Heart right ventricle (tissue), 16 donors: Measurements from ENCODE around the gene HPS1. TPM values are rescaled to one million over a fixed set of nuclear protein-coding genes. Genes with fewer than 3 reads are reported as not detected.

Experiments used
- ATAC-seq, 8 donors: fragments of 200-7000 bp; cut with Tn5 transposase; one replicate each; pipeline ENCODE4 v1.9.1; 2020; ENCODE audit warnings: mild to moderate bottlenecking in 8 of 8, moderate library complexity in 8 of 8, moderate number of reproducible peaks in 1 of 8
- DNase-seq, 2 donors: peaks; one replicate each; pipeline ENCODE4 v3.0.0-alpha.2; 2020
- H3K27ac ChIP-seq, 10 donors: fragments of 200-600 bp; sonication (generic) in 2 of 10; one replicate each; pipeline versions ENCODE4 v1.5.0 to v1.8.0; 2020 to 2022; ENCODE audit warnings: mild to moderate bottlenecking in 3 of 10
- H3K27me3 ChIP-seq, 7 donors: fragments of 200-600 bp; one replicate each; pipeline ENCODE4 v1.8.0; 2021 to 2022; ENCODE audit warnings: mild to moderate bottlenecking in 2 of 7
- H3K36me3 ChIP-seq, 9 donors: fragments of 200-600 bp; sonication (generic) in 1 of 9; one replicate each; pipeline versions ENCODE4 v1.5.0 to v1.8.0; 2020 to 2022; ENCODE audit warnings: mild to moderate bottlenecking in 2 of 9
- H3K4me1 ChIP-seq, 9 donors: fragments of 200-600 bp; sonication (generic) in 1 of 9; one replicate each; pipeline versions ENCODE4 v1.5.0 to v1.8.0; 2020 to 2022; ENCODE audit warnings: mild to moderate bottlenecking in 4 of 9
- H3K4me3 ChIP-seq, 10 donors: fragments of 200-600 bp; sonication (generic) in 2 of 10; one replicate each; pipeline versions ENCODE4 v1.5.0 to v1.8.0; 2020 to 2022; ENCODE audit warnings: mild to moderate bottlenecking in 7 of 10, moderate library complexity in 2 of 10
- H3K9me3 ChIP-seq, 11 donors: fragments of 200-600 bp in 10 of 11; sonication (generic) in 2 of 11; one replicate each; pipeline versions ENCODE4 v1.5.0 to v1.8.0; 2013 to 2022; ENCODE audit warnings: mild to moderate bottlenecking in 2 of 11, control low read depth in 1 of 11, moderate library complexity in 1 of 11
- WGBS, 2 donors: extraction: QIAGEN DNeasy Blood & Tissue Kit; methylation state at CpG; one replicate each; pipeline ENCODE4 v1.1.7; 2013; ENCODE audit warnings: inconsistent platforms in 1 of 2; 5-methylcytosine and 5-hydroxymethylcytosine counted together
- intact Hi-C, 10 donors: fragments of 100-400 bp; cut with DNase I; formaldehyde crosslinking; loops; one replicate each; pipeline versions ENCODE4 v1.11.1 to v1.14.2; 2022
- polyA plus RNA-seq, 2 donors: library from polyadenylated mRNA; stranded (reverse); fragments of 200-250 nt; gene quantifications; one replicate each; pipeline ENCODE4 v1.2.3, GENCODE V29; 2013
- total RNA-seq, 10 donors: library from RNA; stranded (reverse); fragmentation: NEBNext Ultra II Directional in 3 of 10; extraction: Animal tissue kit (Norgen Biotek cat#: 25700) in 3 of 10; gene quantifications; one replicate each; pipeline versions ENCODE4 v1.2.1 to v1.2.4, GENCODE V29; 2021 to 2023
- TF ChIP-seq, protein P1 (sequence below), 9 donors: fragments of 200-600 bp; sonication (generic) in 2 of 9; IDR thresholded peaks; one replicate each; pipeline versions ENCODE4 v1.5.0 to v1.8.0; 2021 to 2022; ENCODE audit warnings: antibody characterized with exemption in 9 of 9, mild to moderate bottlenecking in 5 of 9, moderate library complexity in 1 of 9
- donor health status: Arrhythmogenic right ventricular cardiomyopathy.
- donor health status: ischemic (EF 13 %, LVEDD 7.1; RV severe dilation, severe dysfunction).
- donor health status: healthy with polysubstance abuse.
- donor health status: DM: no; HTN: yes; CAD: no.
- donor health status: DM: no; HTN: no; CAD: no.
- donor health status: ischemic (EF 25% LVEDD 6.9; RV normal size, moderate dysfunction).
- donor health status: ischemic (EF 25% LVEDD 5.7; RV mildly dilated, moderate dysfunction).
- donor health status: healthy.
- donor health status: DM: yes; HTN: yes; CAD: no.
- donor health status: Ischemic cardiomyopathy.
- donor health status: ischemic (EF 35%, LVEDD 5.7; RV mildly dilated, moderate dysfunction).
- donor health status: nonischemic (EF 11% LVEDD 7.7; RV severe dilation, severe dysfunction).
- donor health status: DM: yes; HTN: yes; CAD: no.
- donor health status: PGD.
- donor health status: ischemic (EF 29% LVEDD 5.4; RV normal size, mild dysfunction).
- donor health status: nonischemic (EF 23%, LVEDD 6.1; RV moderate dilation, normal function).

The HPS1 gene
- total and polyA plus RNA-seq, 12 donors, result 21.2 to 54.3 (median 33.4) TPM

DNA sequence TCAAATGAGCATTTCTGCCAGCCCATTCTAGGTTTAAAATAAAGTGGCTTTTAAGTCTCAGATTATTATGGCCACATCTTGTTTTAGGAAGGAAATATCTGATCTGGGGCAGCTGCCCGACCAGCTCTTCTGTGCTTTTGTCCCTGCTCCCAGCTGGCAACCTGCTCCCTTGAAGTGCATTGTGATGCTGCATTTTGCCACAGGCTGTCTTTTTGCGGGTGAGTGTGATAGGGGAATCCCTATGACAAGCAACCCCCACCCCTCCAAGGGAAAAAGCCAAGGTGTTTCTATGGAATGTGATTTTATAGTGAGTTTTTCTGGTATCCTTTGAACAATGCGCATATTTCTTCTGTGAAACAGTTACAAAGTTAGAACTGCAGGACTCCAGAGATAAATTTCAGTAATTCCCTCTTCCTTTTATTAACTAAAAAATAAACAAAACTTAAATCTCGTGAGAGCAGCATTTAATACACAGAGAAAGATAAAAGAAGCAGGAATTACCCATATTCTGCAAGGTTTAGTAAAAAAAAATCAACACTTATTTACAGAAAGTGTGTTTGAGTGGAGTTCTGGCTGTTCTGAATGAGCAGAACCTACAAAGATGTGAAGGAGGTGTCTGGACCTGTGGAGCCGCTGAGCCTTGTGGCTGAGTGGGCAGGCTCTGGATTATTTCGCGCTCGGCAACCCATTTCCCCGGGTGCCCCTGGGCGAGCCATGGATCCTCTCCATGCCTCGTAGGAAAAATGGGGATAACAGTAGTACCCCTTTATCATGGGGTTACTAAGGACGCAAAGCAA lies 10.1 kb upstream of the HPS1 start:
- Histone ChIP-seq H3K27ac (no peak overlapping the region), H3K4me1 (peaks cover 0 to 23% (median 13%) of the 10 kb centered on the region in 9 donors), H3K4me3 (no peak overlapping the region), H3K27me3 (peaks cover 0 to 25% (median 6%) of the 10 kb centered on the region in 7 donors), H3K9me3 (no peaks in the 10 kb centered on the region), H3K36me3 (no peaks in the 10 kb centered on the region)
- ATAC-seq, result no peak
- TF ChIP-seq, protein P1, sequence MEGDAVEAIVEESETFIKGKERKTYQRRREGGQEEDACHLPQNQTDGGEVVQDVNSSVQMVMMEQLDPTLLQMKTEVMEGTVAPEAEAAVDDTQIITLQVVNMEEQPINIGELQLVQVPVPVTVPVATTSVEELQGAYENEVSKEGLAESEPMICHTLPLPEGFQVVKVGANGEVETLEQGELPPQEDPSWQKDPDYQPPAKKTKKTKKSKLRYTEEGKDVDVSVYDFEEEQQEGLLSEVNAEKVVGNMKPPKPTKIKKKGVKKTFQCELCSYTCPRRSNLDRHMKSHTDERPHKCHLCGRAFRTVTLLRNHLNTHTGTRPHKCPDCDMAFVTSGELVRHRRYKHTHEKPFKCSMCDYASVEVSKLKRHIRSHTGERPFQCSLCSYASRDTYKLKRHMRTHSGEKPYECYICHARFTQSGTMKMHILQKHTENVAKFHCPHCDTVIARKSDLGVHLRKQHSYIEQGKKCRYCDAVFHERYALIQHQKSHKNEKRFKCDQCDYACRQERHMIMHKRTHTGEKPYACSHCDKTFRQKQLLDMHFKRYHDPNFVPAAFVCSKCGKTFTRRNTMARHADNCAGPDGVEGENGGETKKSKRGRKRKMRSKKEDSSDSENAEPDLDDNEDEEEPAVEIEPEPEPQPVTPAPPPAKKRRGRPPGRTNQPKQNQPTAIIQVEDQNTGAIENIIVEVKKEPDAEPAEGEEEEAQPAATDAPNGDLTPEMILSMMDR (IDR thresholded peaks at IDR 0.05), result no peak
- no peak for DNase-seq
- intact Hi-C loops, result no loop called here
- WGBS, 2 donors, result 75 to 78% methylated on average over 12 of the region's 12 CpGs

GRCh38 chr10:98456043-98456570 lies 9.4 kb upstream of the HPS1 start:
- H3K9me3 ChIP-seq, result no peaks in the 10 kb centered on the region
- ATAC-seq, result no peak
- peaks cover 0 to 17% (median 11%) of the 10 kb centered on the region in 9 donors for H3K4me1 ChIP-seq
- H3K36me3 ChIP-seq, result no peaks in the 10 kb centered on the region
- 92 to 95% methylated on average over 4 of the region's 4 CpGs for WGBS, 2 donors
- intact Hi-C loops, result no loop called here
- TF ChIP-seq, protein P1 (IDR thresholded peaks at IDR 0.05), result no peak
- no peak for DNase-seq
- H3K27me3 ChIP-seq, result peaks cover 0 to 25% (median 6%) of the 10 kb centered on the region in 7 donors
- H3K4me3 ChIP-seq, result no peak overlapping the region
- no peak overlapping the region for H3K27ac ChIP-seq

- Histone ChIP-seq H3K27ac (no peak overlapping the region), H3K27me3 (peaks cover 0 to 29% (median 6%) of the 10 kb centered on the region in 7 donors), H3K36me3 (no peaks in the 10 kb centered on the region), H3K4me1 (no peaks in the 10 kb centered on the region), H3K4me3 (no peak overlapping the region), H3K9me3 (no peaks in the 10 kb centered on the region)
- intact Hi-C loops, result no loop called here
- ATAC-seq, result no peak
- 80 to 92% methylated on average over 2 of the region's 2 CpGs for WGBS, 2 donors
- TF ChIP-seq, protein P1 (IDR thresholded peaks at IDR 0.05), result no peak
- no peak for DNase-seq
Observed at GRCh38 chr10:98453729-98454128, 7.0 kb upstream of the HPS1 start.

DNA sequence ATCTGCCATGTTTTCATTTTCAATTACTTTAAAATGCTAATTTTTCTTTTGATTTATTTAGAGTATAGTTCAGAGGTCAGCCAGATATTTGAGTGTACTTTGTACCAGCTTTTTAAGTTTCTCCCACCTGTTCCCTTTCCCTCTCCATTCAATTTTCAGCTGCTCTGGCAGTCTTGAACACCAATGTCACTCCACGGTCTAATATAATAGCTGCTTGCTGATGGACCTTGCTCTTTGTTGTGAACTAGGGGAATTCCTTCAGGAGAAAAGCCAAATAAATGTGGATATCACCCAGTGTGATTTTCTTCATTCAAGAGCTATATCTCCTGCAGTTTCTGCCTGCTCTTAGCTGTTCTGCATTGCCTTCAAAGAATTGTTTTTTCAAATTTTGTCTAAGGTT lies 3.9 kb upstream of the HPS1 start:
- DNase-seq (no peak), ATAC-seq (no peak)
- WGBS, 2 donors, result 77 to 79% methylated on average over 1 of the region's 1 CpG
- TF ChIP-seq, protein P1 (IDR thresholded peaks at IDR 0.05), result no peak
- Histone ChIP-seq H3K27ac (no peak overlapping the region), H3K36me3 (no peaks in the 10 kb centered on the region), H3K9me3 (no peaks in the 10 kb centered on the region), H3K4me1 (peaks cover 0 to 14% (median 6%) of the 10 kb centered on the region in 9 donors), H3K27me3 (peaks cover 0 to 14% (median 0%) of the 10 kb centered on the region in 7 donors), H3K4me3 (no peak overlapping the region)
- intact Hi-C loops, result no loop called here
